HL-60/S4 treated with phorbol 12-myristate 13-acetate at 8.2 ng/mL for 4 days and 3 days (cell line): ENCODE measurements around the gene MXRA8.

Experiments used
- in situ Hi-C: fragments of 300-500 bp; cut with MboI; formaldehyde crosslinking; loops from 2 replicates; pipeline ENCODE4 v1.15.0; 2022; ENCODE audit warnings: low sequenced_read_pairs

The MXRA8 gene

GRCh38 chr1:1351511-1352427 is 6.6 kb downstream of the MXRA8 start:
- in situ Hi-C loops, result no loop called here

DNA sequence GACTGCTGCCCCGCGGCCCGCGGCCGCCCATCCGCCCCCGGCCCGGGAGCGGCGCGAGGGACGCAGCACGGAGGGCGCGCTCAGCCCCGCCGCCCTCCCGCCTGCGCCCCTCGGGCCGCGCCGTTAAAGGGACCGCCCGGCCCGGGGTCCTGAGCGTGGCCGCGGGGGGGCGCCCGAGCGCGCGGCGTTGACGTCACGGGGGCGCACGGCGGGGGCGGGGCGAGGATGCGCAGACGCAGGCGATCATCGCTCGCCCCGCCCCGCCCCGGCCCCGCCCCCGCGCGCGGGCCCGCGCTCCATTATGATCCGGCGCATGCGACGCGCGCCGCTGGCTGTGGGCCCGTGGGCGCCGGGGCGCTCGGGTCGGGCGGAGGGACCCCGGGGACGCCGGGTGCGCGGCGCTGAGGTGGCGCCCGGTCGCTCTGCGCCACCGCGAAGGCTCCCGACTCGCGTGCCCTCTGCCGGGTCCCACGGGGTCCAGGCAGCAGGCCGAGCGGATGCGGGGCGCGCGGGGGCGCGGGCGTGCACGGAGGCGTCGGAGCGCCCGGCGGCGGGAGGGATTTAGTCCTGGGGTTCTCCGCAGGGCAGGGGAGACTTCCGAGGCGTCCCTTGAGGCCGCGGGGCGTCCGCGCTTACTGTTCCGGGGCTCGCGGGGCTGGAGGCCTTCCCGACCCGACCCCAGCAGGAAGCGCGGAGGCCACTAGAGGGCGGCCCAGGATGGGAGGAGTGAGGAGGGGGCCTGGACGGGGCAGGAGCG is 8.9 kb downstream of the MXRA8 start, which contains the start of gene DVL1:
DVL1 (minus strand) TSS at position 163 of the 757 bp plus-strand sequence. CDS start 353 bp downstream, outside the sequence.
- in situ Hi-C loops, result no loop called here

GRCh38 chr1:1348420-1349255 is 9.7 kb downstream of the MXRA8 start:
- in situ Hi-C loops, result no loop called here

- in situ Hi-C loops, result no loop called here
These were observed 10.5 kb downstream of the MXRA8 start for GRCh38 chr1:1347663-1348419.

GRCh38 chr1:1347026-1347595 is 11.2 kb downstream of the MXRA8 start:
- in situ Hi-C loops, result no loop called here

DNA sequence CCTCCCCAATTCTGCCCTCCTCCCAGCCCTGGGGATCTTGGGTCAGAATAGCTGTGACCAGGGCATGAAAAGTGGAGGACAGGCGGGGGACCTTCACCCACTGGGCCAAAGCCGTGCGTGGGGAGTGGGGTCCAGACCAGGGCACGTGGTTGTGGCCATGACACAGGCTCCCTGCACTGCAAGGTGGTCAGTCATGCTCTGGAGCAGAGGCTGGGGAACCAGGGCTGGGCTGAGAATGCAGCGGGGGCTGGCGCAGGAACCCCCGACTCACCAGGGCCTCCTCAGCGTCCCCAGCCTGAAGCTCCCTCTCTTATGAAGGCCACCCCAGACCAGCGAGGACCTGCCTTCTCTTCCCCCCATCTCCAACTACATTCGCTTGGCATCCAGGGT is 11.9 kb downstream of the MXRA8 start:
- in situ Hi-C loops, result no loop called here

DNA sequence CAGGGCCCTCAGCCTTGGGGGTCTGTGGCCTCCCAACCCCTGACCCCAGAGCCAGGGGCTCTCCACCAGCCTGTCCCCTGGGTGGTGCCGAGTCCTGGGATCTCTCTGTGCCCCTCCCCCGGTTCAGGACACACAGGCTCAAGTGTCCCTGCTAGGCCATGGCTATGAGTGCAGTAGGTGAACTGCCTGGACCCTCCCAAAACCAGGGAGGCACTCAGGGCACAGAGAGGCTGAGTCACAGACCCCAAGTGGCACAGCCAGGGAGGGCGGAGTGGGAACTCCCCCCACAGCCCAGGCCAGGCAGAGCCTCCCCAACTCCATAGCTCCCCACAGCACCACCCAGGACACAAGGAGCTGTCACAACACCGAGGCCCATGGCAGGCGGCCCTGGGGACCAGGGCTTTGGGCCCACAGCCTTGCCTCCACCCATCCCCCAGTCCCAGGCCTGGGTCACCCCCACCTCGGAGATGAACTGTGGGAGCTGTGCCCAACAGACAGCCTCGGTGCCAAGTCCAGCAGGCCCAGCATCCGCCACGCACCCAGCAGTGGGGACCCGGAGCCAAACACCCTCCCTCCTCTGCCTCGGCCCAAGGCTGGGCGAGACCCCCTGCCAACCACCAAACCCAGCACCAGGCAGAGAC is 12.4 kb downstream of the MXRA8 start:
- in situ Hi-C loops, result no loop called here

- in situ Hi-C loops, result no loop called here
These were observed 13.0 kb downstream of the MXRA8 start for GRCh38 chr1:1345384-1345783.

GRCh38 chr1:1344655-1345361 is 13.5 kb downstream of the MXRA8 start:
- in situ Hi-C loops, result no loop called here

- in situ Hi-C loops, result no loop called here
These were observed 14.4 kb downstream of the MXRA8 start for GRCh38 chr1:1343811-1344421.

DNA sequence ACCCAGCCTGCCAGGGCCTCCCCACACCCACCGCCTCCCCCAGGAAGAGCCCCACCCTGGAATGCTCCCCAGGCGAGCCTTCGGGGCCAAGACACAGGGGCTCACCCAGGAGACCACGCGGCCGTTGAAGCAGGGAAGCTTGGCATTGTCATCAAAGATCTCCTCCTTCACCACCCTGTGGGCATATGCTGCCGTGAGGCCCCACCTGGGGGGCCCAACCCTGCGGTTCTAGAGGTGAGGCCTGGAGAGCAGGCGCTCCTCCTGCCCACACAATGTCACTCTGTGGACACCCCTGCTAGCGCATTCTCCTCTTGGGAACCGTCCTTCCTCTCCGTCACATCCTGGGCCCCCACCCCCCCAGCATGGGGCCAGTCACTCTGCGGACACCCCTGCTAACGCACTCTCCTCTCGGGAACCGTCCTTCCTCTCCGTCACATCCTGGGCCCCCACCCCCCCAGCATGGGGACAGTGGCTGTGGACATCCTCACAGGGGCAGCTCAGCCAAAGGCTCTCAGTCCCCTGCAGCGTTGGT is 15.7 kb downstream of the MXRA8 start:
- in situ Hi-C loops, result no loop called here

GRCh38 chr1:1342061-1342562 is 16.2 kb downstream of the MXRA8 start:
- in situ Hi-C loops, result no loop called here

DNA sequence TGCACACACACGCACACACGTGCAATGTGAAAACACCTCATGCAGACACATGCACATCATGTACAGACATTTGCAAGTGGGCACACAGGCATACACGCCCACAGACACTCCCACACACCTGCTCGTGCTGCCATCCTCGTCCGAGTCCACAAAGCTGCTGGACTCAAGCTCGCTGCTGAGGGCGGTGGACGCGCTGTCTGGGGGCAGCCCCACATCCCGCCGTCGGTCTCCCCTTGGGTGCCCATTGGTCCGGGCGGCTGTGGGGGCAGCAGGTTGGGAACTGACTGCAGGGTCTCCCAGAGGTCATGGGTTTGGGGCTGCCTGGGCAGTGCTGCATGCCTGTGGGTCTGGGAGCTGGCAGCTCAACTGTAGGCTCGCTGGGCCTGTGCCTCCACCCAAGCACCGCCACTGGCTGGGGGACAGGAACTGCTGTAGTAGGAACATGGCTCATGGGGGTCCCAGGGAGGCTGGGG is 16.8 kb downstream of the MXRA8 start:
- in situ Hi-C loops, result no loop called here

DNA sequence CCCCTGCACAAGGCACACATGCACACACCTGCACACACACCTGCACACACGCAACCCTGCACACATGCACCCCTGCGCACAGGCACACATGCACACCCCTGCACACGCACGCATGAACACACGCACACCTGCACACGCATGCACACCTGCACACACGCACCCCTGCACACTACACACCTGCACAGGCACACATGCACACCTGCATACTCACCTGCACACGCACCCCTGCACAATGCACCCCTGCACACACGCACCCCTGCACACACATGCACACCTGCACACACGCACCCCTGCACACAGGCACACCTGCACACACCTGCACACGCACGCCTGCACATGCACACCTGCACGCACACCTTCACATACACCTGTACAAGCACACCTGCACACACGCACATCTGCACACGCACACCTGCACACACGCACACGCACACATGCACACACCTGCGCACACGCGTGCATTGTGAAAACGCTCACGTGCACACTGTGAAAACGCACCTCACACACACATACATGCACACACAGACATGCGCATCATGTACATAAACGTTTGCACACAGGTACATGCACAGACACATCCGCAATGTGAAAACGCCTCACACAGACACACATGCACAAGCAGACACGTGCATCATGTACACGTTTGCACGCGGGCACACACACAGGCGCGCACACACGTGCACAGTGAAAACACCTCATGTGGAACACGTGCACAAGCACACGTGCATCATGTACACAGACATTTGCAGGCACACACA is 17.4 kb downstream of the MXRA8 start:
- in situ Hi-C loops, result no loop called here

GRCh38 chr1:1340185-1340584 is 18.2 kb downstream of the MXRA8 start:
- in situ Hi-C loops, result no loop called here

DNA sequence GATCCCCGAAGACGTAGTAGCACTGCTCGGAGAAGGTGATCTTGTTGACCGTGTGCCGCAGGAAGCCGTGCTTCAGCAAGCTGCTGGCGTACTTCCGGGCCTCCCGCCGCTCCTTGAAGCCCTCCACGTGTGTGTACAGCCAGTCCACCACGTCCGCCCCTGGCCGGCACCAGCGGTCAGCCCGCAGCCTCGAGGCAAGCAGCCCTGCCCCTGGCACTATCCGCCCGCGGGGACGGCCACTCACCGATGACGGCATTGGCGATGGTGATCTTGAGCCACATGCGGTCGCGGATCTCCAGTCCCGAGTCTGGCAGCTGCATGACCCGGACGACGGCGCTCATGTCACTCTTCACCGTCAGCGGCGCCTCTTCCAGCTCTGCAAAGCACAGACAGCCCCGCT is 20.1 kb downstream of the MXRA8 start:
- in situ Hi-C loops, result no loop called here

- in situ Hi-C loops, result no loop called here
These were observed 20.6 kb downstream of the MXRA8 start for GRCh38 chr1:1337793-1338147.
